K562 treated with DMSO at 1 percent for 4 hours (cell line): ENCODE measurements around the gene GAK. TPM values are rescaled to one million over a fixed set of nuclear protein-coding genes. Genes with fewer than 3 reads are reported as not detected.

Experiments used
- total RNA-seq: library from RNA; unstranded; fragments of 300-600 nt; gene quantifications from 2 replicates; pipeline ENCODE4 v1.2.3, GENCODE V29; 2022; ENCODE audit not compliant: insufficient read depth

Gene GAK
- 74.2 and 102 TPM in 2 replicates for total RNA-seq

GRCh38 chr4:931960-932712 lies at the start of gene GAK, which contains the start of gene TMEM175:
GAK (minus strand) TSS chr4:932316; CDS start chr4:932187, 129 bp downstream.
TMEM175 (plus strand) TSS chr4:932460; CDS start chr4:947740, 15,280 bp downstream.

GRCh38 chr4:973431-974397 lies 41.6 kb upstream of the GAK start, which contains the start of gene DGKQ:
DGKQ (minus strand) TSS chr4:973569; CDS start chr4:973482, 87 bp downstream.

GRCh38 chr4:825971-826330 lies 106.2 kb downstream of the GAK start, which contains the start of gene CPLX1:
CPLX1 (minus strand) TSS chr4:826129; CDS start chr4:824522, 1,607 bp downstream.

Other genes starting within 250 kb of the GAK start
- gene SLC49A3, start 243.2 kb downstream of the GAK start, total RNA-seq = not detected in 2 replicates
- 25.7 and 38.4 TPM in 2 replicates for gene PCGF3, start 226.5 kb downstream of the GAK start, total RNA-seq
- gene CPLX1, start 106.2 kb downstream of the GAK start, total RNA-seq = not detected in 2 replicates
- 49.5 and 50.5 TPM in 2 replicates for gene TMEM175, start 144 bp upstream of the GAK start, total RNA-seq
- gene DGKQ, start 41.3 kb upstream of the GAK start, total RNA-seq = 18.2 and 25.6 TPM in 2 replicates
- gene IDUA, start 54.7 kb upstream of the GAK start, total RNA-seq = 14.3 and 17.2 TPM in 2 replicates
- gene SLC26A1, start 61.1 kb upstream of the GAK start, total RNA-seq = 4.9 and 5.0 TPM in 2 replicates
- gene FGFRL1, start 79.3 kb upstream of the GAK start, total RNA-seq = 30.2 and 30.9 TPM in 2 replicates
- not detected in 2 replicates for gene RNF212, start 181.2 kb upstream of the GAK start, total RNA-seq
- gene SPON2, start 240.3 kb upstream of the GAK start, total RNA-seq = 1.3 and 1.8 TPM in 2 replicates